Stimulated activated CD8-positive, alpha-beta memory T cell treated with anti-CD3 and anti-CD28 coated beads, Interleukin-2, amount 100 ng/mL, for 1 hour (primary cell): ENCODE data around the gene KMT2B.

ENCODE experiments used
- DNase-seq, 2 donors: peaks; one replicate each; pipeline ENCODE4 v3.0.0-alpha.2; 2020; ENCODE audit warnings: low read depth in 2 of 2

The KMT2B gene

GRCh38 chr19:35740423-35741202 lies 22.8 kb downstream of the KMT2B start:
- DNase-seq = peak; percentile 86 to 94

GRCh38 chr19:35741203-35741515 lies 23.4 kb downstream of the KMT2B start:
- DNase-seq = no peak

GRCh38 chr19:35742121-35742724 lies 24.4 kb downstream of the KMT2B start, which contains the start of gene IGFLR1:
Gene IGFLR1 (minus strand): TSS chr19:35742452. CDS start chr19:35741180, 1,272 bp downstream.
- DNase-seq = peak in 1 of 2 donors; percentile 43

GRCh38 chr19:35743640-35744429 lies 26.0 kb downstream of the KMT2B start:
- DNase-seq = no peak

GRCh38 chr19:35744430-35745327 lies 26.9 kb downstream of the KMT2B start:
- DNase-seq = peak; percentile 79 to 87

GRCh38 chr19:35745328-35746086 lies 27.7 kb downstream of the KMT2B start, which contains the start of the genes PSENEN and U2AF1L4:
Gene PSENEN (plus strand): TSS chr19:35745651. CDS start chr19:35745931, 280 bp downstream.
Gene U2AF1L4 (minus strand): TSS chr19:35745418. CDS start chr19:35745391, 27 bp downstream.
- DNase-seq = peak; percentile 92 to 93

GRCh38 chr19:35746087-35746462 lies 28.3 kb downstream of the KMT2B start:
- DNase-seq = no peak

- no peak for DNase-seq
Observed at GRCh38 chr19:35746531-35746930, 28.7 kb downstream of the KMT2B start.

GRCh38 chr19:35748106-35749020 lies 30.6 kb downstream of the KMT2B start, which contains the start of gene LIN37:
Gene LIN37 (plus strand): TSS chr19:35748576. CDS start chr19:35748725, 149 bp downstream.
- DNase-seq = peak; percentile 90 to 97

- no peak for DNase-seq
Observed at GRCh38 chr19:35750167-35750566, 32.4 kb downstream of the KMT2B start.

- no peak for DNase-seq
Observed at GRCh38 chr19:35751839-35752745, 34.3 kb downstream of the KMT2B start.

- DNase-seq = no peak
Observed at GRCh38 chr19:35752746-35753350, 35.0 kb downstream of the KMT2B start.

GRCh38 chr19:35753634-35754369 lies 36.0 kb downstream of the KMT2B start:
- no peak for DNase-seq

- DNase-seq = no peak
Observed at GRCh38 chr19:35754370-35755130, 36.7 kb downstream of the KMT2B start.

GRCh38 chr19:35755131-35755549 lies 37.3 kb downstream of the KMT2B start:
- no peak for DNase-seq
